GM23248 (cell line): ENCODE results near the gene MRPL19. TPM values are rescaled to one million over a fixed set of nuclear protein-coding genes. Genes with fewer than 3 reads are reported as not detected.
A peak's percentile ranks its signal among the peaks of the same experiment; 100 is the strongest.

Experiments
- DNase-seq: peaks from one replicate; pipeline ENCODE4 v3.0.0-alpha.2; 2015
- H2AFZ ChIP-seq: fragments of 200-600 bp; sonication (generic); 2 replicates; pipeline ENCODE4 v1.6.1; 2016; ENCODE audit warnings: antibody characterized with exemption
- H3F3A ChIP-seq: fragments of 200-600 bp; sonication (generic); 2 replicates; pipeline ENCODE4 v1.6.1; 2016; ENCODE audit warnings: mild to moderate bottlenecking, antibody characterized with exemption, mixed run types; ENCODE audit not compliant: insufficient read depth
- H3K27ac ChIP-seq: fragments of 200-600 bp; sonication (generic); 2 replicates; pipeline ENCODE4 v1.5.1; 2016; ENCODE audit warnings: mild to moderate bottlenecking
- H3K27me3 ChIP-seq: fragments of 200-600 bp; sonication (generic); replicated peaks from 2 replicates; pipeline ENCODE4 v1.6.1; 2016; ENCODE audit warnings: mild to moderate bottlenecking; ENCODE audit not compliant: insufficient read depth
- H3K36me3 ChIP-seq: fragments of 200-600 bp; sonication (generic); 2 replicates; pipeline ENCODE4 v1.6.1; 2016; ENCODE audit warnings: low read depth, mild to moderate bottlenecking
- H3K4me1 ChIP-seq: fragments of 200-600 bp; sonication (generic); 2 replicates; pipeline ENCODE4 v1.6.1; 2016; ENCODE audit warnings: mild to moderate bottlenecking; ENCODE audit not compliant: insufficient read depth
- H3K4me2 ChIP-seq: fragments of 200-600 bp; sonication (generic); one replicate; pipeline ENCODE4 v1.6.1; 2016; ENCODE audit warnings: mild to moderate bottlenecking; ENCODE audit not compliant: unreplicated experiment
- H3K4me3 ChIP-seq: fragments of 200-600 bp; sonication (generic); 2 replicates; pipeline ENCODE4 v1.5.1; 2016; ENCODE audit warnings: mild to moderate bottlenecking
- H3K79me2 ChIP-seq: fragments of 200-600 bp; sonication (generic); 2 replicates; pipeline ENCODE4 v1.6.1; 2016; ENCODE audit warnings: mild to moderate bottlenecking; ENCODE audit not compliant: insufficient read depth
- H3K9ac ChIP-seq: fragments of 200-600 bp; sonication (generic); 2 replicates; pipeline ENCODE4 v1.6.1; 2016; ENCODE audit warnings: mild to moderate bottlenecking
- H3K9me2 ChIP-seq: fragments of 200-600 bp; sonication (generic); 2 replicates; pipeline ENCODE4 v1.6.1; 2016; ENCODE audit warnings: mixed run types, mild to moderate bottlenecking, moderate library complexity; ENCODE audit not compliant: insufficient read depth
- H3K9me3 ChIP-seq: fragments of 200-600 bp; sonication (generic); one replicate; pipeline ENCODE4 v1.6.1; 2017; ENCODE audit warnings: low read depth
- H4K20me1 ChIP-seq: fragments of 200-600 bp; sonication (generic); 2 replicates; pipeline ENCODE4 v1.6.0; 2016; ENCODE audit not compliant: insufficient read depth
- EZH2 ChIP-seq: fragments of 200-600 bp; sonication (generic); IDR thresholded peaks from 2 replicates; pipeline ENCODE4 v1.6.1; 2018; ENCODE audit warnings: antibody characterized with exemption, mild to moderate bottlenecking; ENCODE audit not compliant: insufficient read depth, poor library complexity, severe bottlenecking
- EZH2phosphoT487 ChIP-seq: fragments of 200-600 bp; sonication (generic); IDR thresholded peaks from 2 replicates; pipeline ENCODE4 v1.6.1; 2018; ENCODE audit warnings: antibody characterized with exemption, moderate library complexity, mild to moderate bottlenecking, low read depth; ENCODE audit not compliant: insufficient read depth
- WGBS, 2 experiments: methylation state at CpG; one replicate each; pipeline ENCODE4 v1.1.6; 2015 to 2017; ENCODE audit warnings: low lambda C conversion rate in 2 of 2, low coverage in 1 of 2; ENCODE audit errors: missing lambda C conversion rate in 2 of 2; 5-methylcytosine and 5-hydroxymethylcytosine counted together
- in situ Hi-C: fragments of 300-500 bp; cut with MboI; formaldehyde crosslinking; loops from 2 replicates; pipeline ENCODE4 v1.15.0; 2020
- polyA plus RNA-seq: library from polyadenylated mRNA; unstranded; fragments of >200 nt; fragmentation: Nextera tagmentation; extraction: Ambion mirVana; gene quantifications from 2 replicates; pipeline ENCODE4 v1.2.1, GENCODE V29; 2016
- total RNA-seq: library from RNA; depleted of rRNA; stranded (reverse); fragments of >200 nt; shearing (Covaris generic); gene quantifications from 2 replicates; pipeline ENCODE4 v1.2.3, GENCODE V29; 2014

Gene MRPL19
- total and polyA plus RNA-seq, 2 experiments from 2014 or later = 48.7 to 55.2 TPM

GRCh38 chr2:75616933-75617332 is 29.6 kb upstream of the MRPL19 start:
- Histone ChIP-seq H3F3A (0 out of 2 replicates have a peak, but pooled peaks cover 8% of the 10 kb centered on the region), H3K9me3 (no peaks in the 10 kb centered on the region), H4K20me1 (no peaks in the 10 kb centered on the region), H3K9me2 (no peaks in the 10 kb centered on the region), H3K79me2 (no peaks in the 10 kb centered on the region), H2AFZ (no peak overlapping the region), H3K4me3 (no peak overlapping the region), H3K4me2 (no peak overlapping the region), H3K27ac (no peak overlapping the region), H3K36me3 (no peaks in the 10 kb centered on the region), H3K4me1 (peaks cover 11% of the 10 kb centered on the region), H3K9ac (no peak overlapping the region), H3K27me3 (no peaks in the 10 kb centered on the region)
- WGBS, 2 experiments = 82 to 88% methylated on average over 3 of the region's 3 CpGs
- no peak for TF ChIP-seq EZH2phosphoT487
- TF ChIP-seq EZH2 = no peak
- no peak for DNase-seq
- in situ Hi-C loops = loop anchor here (25.0 kb wide), 2 partner anchors 430 to 705 kb away; partner anchors contain the start of gene TACR1

GRCh38 chr2:75619956-75620740 is 26.4 kb upstream of the MRPL19 start:
- Histone ChIP-seq H3K9ac (no peak overlapping the region), H3K4me1 (peaks cover 11% of the 10 kb centered on the region), H3K9me3 (no peaks in the 10 kb centered on the region), H3K79me2 (no peaks in the 10 kb centered on the region), H3K36me3 (no peaks in the 10 kb centered on the region), H3K4me3 (no peak overlapping the region), H3F3A (0 out of 2 replicates have a peak, but pooled peaks cover 8% of the 10 kb centered on the region), H4K20me1 (no peaks in the 10 kb centered on the region), H2AFZ (no peak overlapping the region), H3K27ac (no peak overlapping the region), H3K4me2 (peak overlapping the region; percentile 24), H3K27me3 (no peaks in the 10 kb centered on the region), H3K9me2 (no peaks in the 10 kb centered on the region)
- TF ChIP-seq EZH2phosphoT487 (no peak), EZH2 (no peak)
- in situ Hi-C loops = loop anchor here (25.0 kb wide), 2 partner anchors 433 to 708 kb away; partner anchors contain the start of gene TACR1
- WGBS, 2 experiments = 39 to 46% methylated on average over 4 of the region's 4 CpGs
- peak; percentile 51 for DNase-seq

- Histone ChIP-seq H3K27me3 (no peaks in the 10 kb centered on the region), H3K9me3 (no peaks in the 10 kb centered on the region), H3K27ac (no peak overlapping the region), H3K9ac (no peak overlapping the region), H3K4me3 (no peak overlapping the region), H3K4me1 (peaks cover 11% of the 10 kb centered on the region), H3K9me2 (no peaks in the 10 kb centered on the region), H3K4me2 (no peak overlapping the region), H3K79me2 (no peaks in the 10 kb centered on the region), H3F3A (0 out of 2 replicates have a peak, but pooled peaks cover 8% of the 10 kb centered on the region), H4K20me1 (no peaks in the 10 kb centered on the region), H2AFZ (no peak overlapping the region), H3K36me3 (no peaks in the 10 kb centered on the region)
- 94 to 97% methylated on average over 4 of the region's 4 CpGs for WGBS, 2 experiments
- DNase-seq = no peak
- in situ Hi-C loops = loop anchor here (25.0 kb wide), 2 partner anchors 434 to 709 kb away; partner anchors contain the start of gene TACR1
- TF ChIP-seq EZH2phosphoT487 (no peak), EZH2 (no peak)
Measured at GRCh38 chr2:75621228-75621627, 25.4 kb upstream of the MRPL19 start.

- Histone ChIP-seq H2AFZ (no peak overlapping the region), H4K20me1 (no peaks in the 10 kb centered on the region), H3F3A (0 out of 2 replicates have a peak, but pooled peaks cover 8% of the 10 kb centered on the region), H3K9me2 (no peaks in the 10 kb centered on the region), H3K4me2 (no peak overlapping the region), H3K4me3 (no peak overlapping the region), H3K9ac (no peak overlapping the region), H3K4me1 (peaks cover 11% of the 10 kb centered on the region), H3K27ac (no peak overlapping the region), H3K79me2 (no peaks in the 10 kb centered on the region), H3K27me3 (no peaks in the 10 kb centered on the region), H3K9me3 (no peaks in the 10 kb centered on the region), H3K36me3 (no peaks in the 10 kb centered on the region)
- DNase-seq = peak; percentile 20
- TF ChIP-seq EZH2 (no peak), EZH2phosphoT487 (no peak)
- 31 to 35% methylated on average over 2 of the region's 2 CpGs for WGBS, 2 experiments
- in situ Hi-C loops = loop anchor here (25.0 kb wide), 2 partner anchors 435 to 710 kb away; partner anchors contain the start of gene TACR1
Measured at GRCh38 chr2:75622500-75622899, 24.1 kb upstream of the MRPL19 start.
